H1 (cell line): ENCODE measurements around the gene KLHL26. TPM values are rescaled to one million over a fixed set of nuclear protein-coding genes. Genes with fewer than 3 reads are reported as not detected.

Source experiments
- CTCF ChIA-PET: fragments of 300-600 bp; sonication (Branson Sonifier 250); formaldehyde crosslinking; loops from one replicate; lab custom pipeline; 2021; ENCODE audit not compliant: partially characterized antibody; lab: Charles Lee
- POLR2A ChIA-PET: fragments of 300-600 bp; sonication (Branson Sonifier 250); formaldehyde crosslinking; loops from one replicate; lab custom pipeline; 2021; ENCODE audit warnings: inconsistent platforms; ENCODE audit not compliant: partially characterized antibody; lab: Charles Lee
- DNase-seq, 2 experiments: peaks; one replicate each; pipeline versions ENCODE4 v3.0.0 to v3.0.0-alpha.2; 2010 to 2022; ENCODE audit warnings: low spot score in 2 of 2, low read depth in 1 of 2, mixed read lengths in 1 of 2
- FAIRE-seq: peaks from 2 replicates; lab custom pipeline; 2011; peaks lifted over from hg19 to GRCh38; lab: Jason Lieb, UNC
- H2AFZ ChIP-seq: 2 replicates; pipeline ENCODE4 v1.8.1; 2012; ENCODE audit warnings: low read length, inconsistent platforms
- H2AK5ac ChIP-seq: 2 replicates; pipeline ENCODE4 v1.6.1; 2013; ENCODE audit warnings: low read depth, low read length
- H2BK120ac ChIP-seq: replicated peaks from 2 replicates; pipeline ENCODE3; 2013; ENCODE audit warnings: low read depth, low read length, inconsistent platforms
- H2BK12ac ChIP-seq: 2 replicates; pipeline ENCODE4 v1.6.1; 2013; ENCODE audit warnings: low read depth, low read length
- H2BK15ac ChIP-seq: 2 replicates; pipeline ENCODE4 v1.6.1; 2013; ENCODE audit warnings: low read length
- H2BK20ac ChIP-seq: 2 replicates; pipeline ENCODE4 v1.6.1; 2013; ENCODE audit warnings: low read length
- H2BK5ac ChIP-seq: 2 replicates; pipeline ENCODE4 v1.6.1; 2013; ENCODE audit warnings: low read depth, low read length
- H3K14ac ChIP-seq: 2 replicates; pipeline ENCODE4 v1.6.1; 2013; ENCODE audit warnings: inconsistent platforms; ENCODE audit not compliant: insufficient read length
- H3K18ac ChIP-seq: 2 replicates; pipeline ENCODE4 v1.6.1; 2013; ENCODE audit warnings: low read length; ENCODE audit errors: extremely low read depth
- H3K23ac ChIP-seq: 2 replicates; pipeline ENCODE4 v1.6.1; 2013; ENCODE audit warnings: inconsistent platforms; ENCODE audit not compliant: insufficient read length
- H3K23me2 ChIP-seq: 2 replicates; pipeline ENCODE4 v1.6.1; 2013; ENCODE audit warnings: low read depth, low read length
- H3K27ac ChIP-seq: 2 replicates; pipeline ENCODE4 v1.6.1; 2011; ENCODE audit warnings: low read depth, low read length, inconsistent platforms
- H3K27me3 ChIP-seq, 4 experiments: replicated peaks in 1 of 4; 1 replicate in 1 of 4; 2 replicates in 3 of 4; pipeline versions ENCODE4 v1.6.1 to v1.8.1; 2011 to 2013; ENCODE audit warnings: low read length in 3 of 4, mild to moderate bottlenecking in 3 of 4, inconsistent platforms in 2 of 4, mixed read lengths in 2 of 4, moderate library complexity in 1 of 4; ENCODE audit not compliant: control insufficient read depth in 3 of 4, insufficient read depth in 3 of 4; ENCODE audit errors: extremely low read depth in 1 of 4
- H3K36me3 ChIP-seq, 4 experiments: 2 replicates each; pipeline versions ENCODE4 v1.6.1 to v1.8.1; 2011 to 2013; ENCODE audit warnings: mild to moderate bottlenecking in 4 of 4, low read length in 3 of 4, moderate library complexity in 2 of 4, control low read depth in 1 of 4, inconsistent platforms in 1 of 4; ENCODE audit not compliant: insufficient read depth in 4 of 4, control insufficient read depth in 2 of 4
- H3K4ac ChIP-seq: replicated peaks from 2 replicates; pipeline ENCODE3; 2013; ENCODE audit warnings: low read length, low read depth, mixed read lengths, inconsistent platforms; ENCODE audit not compliant: insufficient read length
- H3K4me1 ChIP-seq, 4 experiments: replicated peaks in 1 of 4; 1 replicate in 1 of 4; 2 replicates in 3 of 4; pipeline versions ENCODE4 v1.6.1 to v1.8.1; 2011 to 2013; ENCODE audit warnings: low read length in 3 of 4, inconsistent platforms in 2 of 4, mixed read lengths in 1 of 4; ENCODE audit not compliant: insufficient read depth in 4 of 4, control insufficient read depth in 3 of 4
- H3K4me2 ChIP-seq, 2 experiments: 2 replicates each; pipeline versions ENCODE4 v1.6.1 to v1.8.1; 2011 to 2013; ENCODE audit warnings: low read depth in 2 of 2, low read length in 2 of 2, control low read depth in 1 of 2, inconsistent platforms in 1 of 2, mild to moderate bottlenecking in 1 of 2; ENCODE audit not compliant: insufficient read depth in 1 of 2
- H3K4me3 ChIP-seq, 4 experiments: fragments of 200-600, 300-600 bp in 1 of 4; sonication (generic), shearing (Covaris generic), sonication (Bioruptor Twin) in 1 of 4; 2 replicates each; pipeline versions ENCODE4 v1.5.1 to v1.8.1; 2011 to 2016; ENCODE audit warnings: low read length in 4 of 4, low read depth in 3 of 4, control low read depth in 2 of 4, inconsistent platforms in 2 of 4, mild to moderate bottlenecking in 2 of 4, mixed read lengths in 1 of 4, moderate library complexity in 1 of 4; ENCODE audit not compliant: insufficient read depth in 2 of 4; ENCODE audit errors: extremely low read depth in 1 of 4
- H3K56ac ChIP-seq: replicated peaks from 2 replicates; pipeline ENCODE3; 2013; ENCODE audit warnings: low read depth, mild to moderate bottlenecking, mixed read lengths, low read length, inconsistent platforms; ENCODE audit not compliant: insufficient read length
- H3K79me1 ChIP-seq: 2 replicates; pipeline ENCODE4 v1.6.1; 2013; ENCODE audit warnings: low read depth, low read length, control low read depth
- H3K79me2 ChIP-seq, 2 experiments: 2 replicates each; pipeline versions ENCODE4 v1.6.1 to v1.8.1; 2012 to 2013; ENCODE audit warnings: low read length in 2 of 2, mild to moderate bottlenecking in 2 of 2, inconsistent platforms in 1 of 2; ENCODE audit not compliant: insufficient read depth in 2 of 2, control insufficient read depth in 1 of 2
- H3K9ac ChIP-seq, 4 experiments: replicated peaks in 1 of 4; 1 replicate in 1 of 4; 2 replicates in 3 of 4; pipeline versions ENCODE4 v1.6.1 to v1.8.1; 2011 to 2013; ENCODE audit warnings: low read depth in 3 of 4, low read length in 3 of 4, control low read depth in 2 of 4, mild to moderate bottlenecking in 2 of 4, moderate library complexity in 2 of 4, inconsistent platforms in 1 of 4; ENCODE audit errors: extremely low read depth in 1 of 4
- H3K9me3 ChIP-seq, 2 experiments: 2 replicates each; pipeline versions ENCODE4 v1.6.1 to v1.8.1; 2012 to 2013; ENCODE audit warnings: mild to moderate bottlenecking in 2 of 2, moderate library complexity in 2 of 2, control low read depth in 1 of 2, inconsistent platforms in 1 of 2, low read depth in 1 of 2, low read length in 1 of 2, mixed read lengths in 1 of 2; ENCODE audit not compliant: insufficient read depth in 2 of 2
- H4K20me1 ChIP-seq, 2 experiments: replicated peaks in 1 of 2; 2 replicates each; pipeline versions ENCODE3 to v1.8.1; 2011 to 2013; ENCODE audit warnings: inconsistent platforms in 2 of 2, low read length in 2 of 2, mild to moderate bottlenecking in 1 of 2; ENCODE audit not compliant: insufficient read depth in 2 of 2, control insufficient read depth in 1 of 2
- H4K5ac ChIP-seq: 2 replicates; pipeline ENCODE4 v1.6.1; 2013; ENCODE audit warnings: low read length, low read depth, mixed read lengths, inconsistent platforms; ENCODE audit not compliant: insufficient read length
- H4K8ac ChIP-seq: 2 replicates; pipeline ENCODE4 v1.8.0; 2013; ENCODE audit warnings: mild to moderate bottlenecking, moderate library complexity, low read length, inconsistent platforms; ENCODE audit not compliant: insufficient read depth; ENCODE audit errors: extremely low read depth
- H4K91ac ChIP-seq: replicated peaks from 2 replicates; pipeline ENCODE3; 2013; ENCODE audit warnings: low read length, mixed read lengths, inconsistent platforms; ENCODE audit not compliant: insufficient read length
- BACH1 ChIP-seq: IDR thresholded peaks from 2 replicates; pipeline ENCODE4 v1.6.1; 2012; ENCODE audit warnings: low read length, improper control_type of control experiment
- BCL11A ChIP-seq, 2 experiments: IDR thresholded peaks; one replicate each; pipeline ENCODE4 v1.6.1; 2011; ENCODE audit warnings: low read depth in 2 of 2, low read length in 2 of 2, mild to moderate bottlenecking in 2 of 2
- BRCA1 ChIP-seq: IDR thresholded peaks from 2 replicates; pipeline ENCODE4 v1.6.1; 2012; ENCODE audit warnings: low read depth, low read length, improper control_type of control experiment
- CREB1 ChIP-seq: IDR thresholded peaks from 2 replicates; pipeline ENCODE4 v1.6.1; 2012; ENCODE audit warnings: inconsistent platforms
- EP300 ChIP-seq, 2 experiments: IDR thresholded peaks; 1 replicate in 1 of 2; 2 replicates in 1 of 2; pipeline ENCODE4 v1.6.1; 2011 to 2012; ENCODE audit warnings: low read depth in 2 of 2, low read length in 2 of 2, mild to moderate bottlenecking in 2 of 2, borderline replicate concordance in 1 of 2, inconsistent platforms in 1 of 2, moderate library complexity in 1 of 2
- GTF2F1 ChIP-seq: IDR thresholded peaks from 2 replicates; pipeline ENCODE4 v1.6.1; 2012; ENCODE audit warnings: low read depth, low read length, improper control_type of control experiment, borderline replicate concordance
- KDM5A ChIP-seq: fragments of 200-600 bp; IDR thresholded peaks from 2 replicates; pipeline ENCODE4 v1.7.1; 2012; ENCODE audit warnings: mild to moderate bottlenecking, low read length, inconsistent platforms, mixed read lengths
- SRF ChIP-seq: IDR thresholded peaks from 2 replicates; pipeline ENCODE4 v1.6.1; 2011; ENCODE audit warnings: mild to moderate bottlenecking, low read depth, low read length, moderate library complexity
- ZNF274 ChIP-seq: IDR thresholded peaks from 2 replicates; pipeline ENCODE4 v1.7.0; 2012; ENCODE audit warnings: low read length, borderline replicate concordance; ENCODE audit errors: extremely low read depth
- WGBS, 2 experiments: shearing (Covaris generic) in 1 of 2; methylation state at CpG; one replicate each; pipeline versions ENCODE4 v1.1.6 to v1.1.7; 2013 to 2015; ENCODE audit warnings: low lambda C conversion rate in 2 of 2, mixed read lengths in 2 of 2, inconsistent platforms in 1 of 2, low coverage in 1 of 2, missing lambda C conversion rate in 1 of 2; ENCODE audit not compliant: insufficient replicate concordance in 2 of 2, insufficient coverage in 1 of 2, insufficient read length in 1 of 2; ENCODE audit errors: extremely low coverage in 1 of 2, missing lambda C conversion rate in 1 of 2; 5-methylcytosine and 5-hydroxymethylcytosine counted together
- polyA plus RNA-seq, 7 experiments: library from polyadenylated mRNA; depleted of rRNA in 3 of 7; stranded (reverse) in 5 of 7; unstranded in 2 of 7; fragments of >200 nt in 5 of 7; fragments of 200-250 nt in 2 of 7; gene quantifications; 1 replicate in 5 of 7; 2 replicates in 1 of 7; 4 replicates in 1 of 7; pipeline versions ENCODE4 v1.2.1 to v1.2.3, GENCODE V29; 2011 to 2013; ENCODE audit warnings: missing spikeins in 2 of 7, mixed read lengths in 2 of 7
- total RNA-seq: library from RNA; stranded (reverse); fragmentation: NEBNext Ultra II Directional; extraction: Animal tissue kit (Norgen Biotek cat#: 25700); gene quantifications from 2 replicates; pipeline ENCODE4 v1.2.1, GENCODE V29; 2021

The KLHL26 gene
- total and polyA plus RNA-seq, 2 of the 8 experiments (the other 6 are each of a cell fraction or from before 2014, with no cell fraction given): 2.2 to 8.8 TPM

- Histone ChIP-seq H3K4me1 (peaks cover 0 to 4% (median 3%) of the 10 kb centered on the region in 4 experiments; a peak in 2 of 7 replicates), H3K9ac (no peak overlapping the region), H3K18ac (no peak overlapping the region), H3K36me3 (peaks cover 0 to 17% (median 2%) of the 10 kb centered on the region in 4 experiments; a peak in 4 of 8 replicates), H4K91ac (no peak overlapping the region), H2BK12ac (0 out of 2 replicates have a peak overlapping the region, but pooled peaks have one; percentile 50), H3K79me2 (no peaks in the 10 kb centered on the region), H2BK120ac (no peak overlapping the region), H3K23me2 (no peaks in the 10 kb centered on the region), H4K5ac (no peak overlapping the region), H3K14ac (no peak overlapping the region), H3K4ac (no peak overlapping the region), H2AFZ (no peak overlapping the region), H3K79me1 (0 out of 2 replicates have a peak, but pooled peaks cover under 1% of the 10 kb centered on the region), H2AK5ac (no peak overlapping the region), H2BK15ac (no peak overlapping the region), H3K9me3 (no peaks in the 10 kb centered on the region), H4K8ac (no peak overlapping the region), H3K4me2 (no peak overlapping the region), H4K20me1 (peaks cover 5 to 9% of the 10 kb centered on the region in 2 experiments), H2BK5ac (no peak overlapping the region), H3K23ac (no peak overlapping the region), H3K27ac (no peak overlapping the region), H3K56ac (no peak overlapping the region), H3K4me3 (no peak overlapping the region), H2BK20ac (no peak overlapping the region), H3K27me3 (no peaks in the 10 kb centered on the region)
- no peak for TF ChIP-seq KDM5A
- TF ChIP-seq GTF2F1: no peak
- TF ChIP-seq ZNF274: no peak
- no peak for TF ChIP-seq BCL11A (IDR thresholded peaks at IDR 0.05; ENCODE audit: low read depth in 2 of 2, low read length in 2 of 2)
- no peak for TF ChIP-seq BRCA1
- no peak for TF ChIP-seq CREB1
- no peak for TF ChIP-seq BACH1
- no peak for TF ChIP-seq EP300 (IDR thresholded peaks at IDR 0.05; ENCODE audit: borderline replicate concordance in 1 of 2, low read depth in 2 of 2, low read length in 2 of 2)
- no peak for TF ChIP-seq SRF
- POLR2A ChIA-PET: interaction anchor here (0.5 to 1.5 kb wide), 6 partner anchors 11 to 170 kb away, joined by 3 to 5 read pairs (median 3); no protein-coding TSS in a partner anchor
- FAIRE-seq (no peak), DNase-seq (no peak)
- WGBS, 2 experiments: 93% methylated on average over 12 of the region's 12 CpGs; no CpG with 5 or more reads in 1 of the 2 experiments
- CTCF ChIA-PET: interaction anchor here (0.7 to 2.4 kb wide), 4 partner anchors 10 to 196 kb away, joined by 3 to 12 read pairs (median 3); no protein-coding TSS in a partner anchor
These were observed 29.5 kb downstream of the KLHL26 start for GRCh38 chr19:18666317-18666716.
